Breast epithelium (tissue), 4 donors: ENCODE measurements around the gene DHRS3. TPM values are rescaled to one million over a fixed set of nuclear protein-coding genes. Genes with fewer than 3 reads are reported as not detected.

Experiments
- DNase-seq, 2 donors: peaks; one replicate each; pipeline ENCODE4 v3.0.0-alpha.2; 2019; ENCODE audit warnings: low spot score in 2 of 2
- H3K27ac ChIP-seq, 2 donors: fragments of 200-600 bp; sonication (generic) in 1 of 2; one replicate each; pipeline ENCODE4 v1.5.1; 2016 to 2019; ENCODE audit warnings: mild to moderate bottlenecking in 1 of 2
- H3K27me3 ChIP-seq, 2 donors: fragments of 200-600 bp; sonication (generic) in 1 of 2; one replicate each; pipeline versions ENCODE4 v1.5.1 to v1.6.0; 2017 to 2019; ENCODE audit warnings: control low read depth in 1 of 2, mild to moderate bottlenecking in 1 of 2
- H3K36me3 ChIP-seq: fragments of 200-600 bp; one replicate; pipeline ENCODE4 v1.5.1; 2019
- H3K4me1 ChIP-seq, 2 donors: fragments of 200-600 bp; sonication (generic); one replicate each; pipeline ENCODE4 v1.5.1; 2016 to 2019; ENCODE audit warnings: control low read depth in 1 of 2
- H3K4me3 ChIP-seq, 3 donors: fragments of 200-600 bp; sonication (generic); 1 replicate in 2 of 3; 2 replicates in 1 of 3; pipeline ENCODE4 v1.5.1; 2016 to 2019; ENCODE audit warnings: mild to moderate bottlenecking in 3 of 3, moderate library complexity in 2 of 3
- H3K9me3 ChIP-seq, 2 donors: fragments of 200-600 bp; sonication (generic) in 1 of 2; one replicate each; pipeline ENCODE4 v1.5.1; 2016 to 2019; ENCODE audit warnings: control low read depth in 1 of 2
- CTCF ChIP-seq, 3 donors: fragments of 450-650 bp; IDR thresholded peaks; one replicate each; pipeline ENCODE4 v1.5.1; 2016 to 2017; ENCODE audit warnings: antibody characterized with exemption in 3 of 3, mild to moderate bottlenecking in 3 of 3, moderate library complexity in 3 of 3
- POLR2A ChIP-seq: fragments of 450-650 bp; IDR thresholded peaks from one replicate; pipeline ENCODE4 v1.6.1; 2016; ENCODE audit warnings: antibody characterized with exemption, mild to moderate bottlenecking, moderate library complexity
- POLR2AphosphoS5 ChIP-seq, 3 donors: sonication (generic); formaldehyde crosslinking; IDR thresholded peaks; one replicate each; pipeline ENCODE4 v1.6.1; 2017; ENCODE audit warnings: antibody characterized with exemption in 3 of 3
- intact Hi-C: fragments of 100-400 bp; cut with DNase I; formaldehyde crosslinking; loops from one replicate; pipeline ENCODE4 v1.15.1; 2023; ENCODE audit warnings: low total_unique reads
- total RNA-seq, 3 donors: library from RNA; depleted of rRNA; stranded (reverse); fragments of >200 nt; gene quantifications; one replicate each; pipeline ENCODE4 v1.1.0, GENCODE V29; 2016

The DHRS3 gene
- total RNA-seq, 3 donors from 2014 or later = 109 to 151 (median 117) TPM

- TF ChIP-seq POLR2A (no peak), CTCF (IDR thresholded peaks at IDR 0.05) (no peak), POLR2AphosphoS5 (IDR thresholded peaks at IDR 0.05) (no peak)
- H3K4me3 ChIP-seq = no peak overlapping the region
- H3K4me1 ChIP-seq = peaks cover 7 to 14% of the 10 kb centered on the region in 2 donors
- no peaks in the 10 kb centered on the region for H3K27me3 ChIP-seq
- H3K9me3 ChIP-seq = no peaks in the 10 kb centered on the region
- intact Hi-C loops = no loop called here
- H3K27ac ChIP-seq = peak overlapping the region; percentile 75 to 93
- H3K36me3 ChIP-seq = no peaks in the 10 kb centered on the region
- DNase-seq = no peak
Measured at GRCh38 chr1:12551584-12551983, 66.4 kb downstream of the DHRS3 start.

- peak; percentile 34 to 78 (median 51) for TF ChIP-seq POLR2AphosphoS5 (IDR thresholded peaks at IDR 0.05)
- no peak for TF ChIP-seq CTCF (IDR thresholded peaks at IDR 0.05)
- Histone ChIP-seq H3K4me1 (peaks cover 7 to 14% of the 10 kb centered on the region in 2 donors), H3K27me3 (no peaks in the 10 kb centered on the region), H3K27ac (peak overlapping the region; percentile 83 to 89), H3K9me3 (no peaks in the 10 kb centered on the region), H3K4me3 (peak overlapping the region in 2 of 3 donors; percentile 4 to 49), H3K36me3 (no peaks in the 10 kb centered on the region)
- intact Hi-C loops = loop anchor here (5.0 kb wide), 1 partner anchor 68 kb away; the partner anchor contains the start of gene DHRS3
- DNase-seq = peak; percentile 75 to 82
Measured at GRCh38 chr1:12549460-12550349, 68.3 kb downstream of the DHRS3 start.

GRCh38 chr1:12548973-12549459 lies 69.0 kb downstream of the DHRS3 start:
- H3K36me3 ChIP-seq = no peaks in the 10 kb centered on the region
- H3K27me3 ChIP-seq = no peaks in the 10 kb centered on the region
- peaks cover 7 to 14% of the 10 kb centered on the region in 2 donors for H3K4me1 ChIP-seq
- peak in 1 of 2 donors; percentile 52 for DNase-seq
- peak overlapping the region; percentile 83 to 89 for H3K27ac ChIP-seq
- TF ChIP-seq POLR2A (no peak), CTCF (IDR thresholded peaks at IDR 0.05) (no peak), POLR2AphosphoS5 (IDR thresholded peaks at IDR 0.05) (no peak)
- intact Hi-C loops = loop anchor here (5.0 kb wide), 1 partner anchor 68 kb away; the partner anchor contains the start of gene DHRS3
- H3K9me3 ChIP-seq = no peaks in the 10 kb centered on the region
- H3K4me3 ChIP-seq = peak overlapping the region in 1 of 3 donors; percentile 49

GRCh38 chr1:12548279-12548972 lies 69.6 kb downstream of the DHRS3 start:
- TF ChIP-seq POLR2A (no peak), POLR2AphosphoS5 (IDR thresholded peaks at IDR 0.05) (no peak), CTCF (IDR thresholded peaks at IDR 0.05) (no peak)
- Histone ChIP-seq H3K4me3 (no peak overlapping the region), H3K36me3 (no peaks in the 10 kb centered on the region), H3K27me3 (no peaks in the 10 kb centered on the region), H3K27ac (peak overlapping the region; percentile 83 to 89), H3K4me1 (peaks cover 7 to 14% of the 10 kb centered on the region in 2 donors), H3K9me3 (no peaks in the 10 kb centered on the region)
- intact Hi-C loops = loop anchor here (5.0 kb wide), 1 partner anchor 69 kb away; the partner anchor contains the start of gene DHRS3
- peak in 1 of 2 donors; percentile 42 for DNase-seq
